Measurements from ENCODE around the gene IPO11.

The IPO11 gene

DNA sequence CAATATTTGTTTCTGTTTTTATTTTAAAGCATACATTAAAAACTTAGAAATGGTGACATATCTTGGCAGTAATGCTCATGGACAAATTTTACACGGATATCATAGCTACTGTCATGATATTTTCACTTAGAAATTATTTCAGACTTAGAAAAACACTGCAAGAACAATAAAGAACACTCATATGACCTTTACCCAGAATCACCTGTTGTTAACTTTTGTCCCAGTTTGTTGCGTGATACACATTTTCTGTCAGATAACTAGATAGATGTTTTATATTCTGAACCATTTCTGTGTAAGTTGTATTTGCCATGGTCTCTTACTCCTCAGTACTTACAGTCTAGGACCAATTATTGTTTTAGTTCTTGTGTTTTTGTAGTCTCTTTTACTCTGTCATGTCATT, 162.5 kb downstream of the IPO11 start:
- H3K9ac ChIP-seq (ENCODE audit: low read length) = no peak overlapping the region
- H3K4me2 ChIP-seq (ENCODE audit: low read depth, low read length, poor library complexity, severe bottlenecking) = no peak overlapping the region
- no peaks in the 10 kb centered on the region for H3K9me2 ChIP-seq (replicated peaks; ENCODE audit: insufficient read depth, low read length)
- no peak overlapping the region for H3K4me3 ChIP-seq (ENCODE audit: insufficient read depth, low read length, poor library complexity, severe bottlenecking)
- no peaks in the 10 kb centered on the region for H3K27me3 ChIP-seq (ENCODE audit: low read length)
- H3K36me3 ChIP-seq (ENCODE audit: low read length) = no peaks in the 10 kb centered on the region
- no peaks in the 10 kb centered on the region for H4K20me1 ChIP-seq (ENCODE audit: low read depth, low read length)
- no peaks in the 10 kb centered on the region for H3F3A ChIP-seq (ENCODE audit: insufficient read depth)
- TF ChIP-seq, protein P1, sequence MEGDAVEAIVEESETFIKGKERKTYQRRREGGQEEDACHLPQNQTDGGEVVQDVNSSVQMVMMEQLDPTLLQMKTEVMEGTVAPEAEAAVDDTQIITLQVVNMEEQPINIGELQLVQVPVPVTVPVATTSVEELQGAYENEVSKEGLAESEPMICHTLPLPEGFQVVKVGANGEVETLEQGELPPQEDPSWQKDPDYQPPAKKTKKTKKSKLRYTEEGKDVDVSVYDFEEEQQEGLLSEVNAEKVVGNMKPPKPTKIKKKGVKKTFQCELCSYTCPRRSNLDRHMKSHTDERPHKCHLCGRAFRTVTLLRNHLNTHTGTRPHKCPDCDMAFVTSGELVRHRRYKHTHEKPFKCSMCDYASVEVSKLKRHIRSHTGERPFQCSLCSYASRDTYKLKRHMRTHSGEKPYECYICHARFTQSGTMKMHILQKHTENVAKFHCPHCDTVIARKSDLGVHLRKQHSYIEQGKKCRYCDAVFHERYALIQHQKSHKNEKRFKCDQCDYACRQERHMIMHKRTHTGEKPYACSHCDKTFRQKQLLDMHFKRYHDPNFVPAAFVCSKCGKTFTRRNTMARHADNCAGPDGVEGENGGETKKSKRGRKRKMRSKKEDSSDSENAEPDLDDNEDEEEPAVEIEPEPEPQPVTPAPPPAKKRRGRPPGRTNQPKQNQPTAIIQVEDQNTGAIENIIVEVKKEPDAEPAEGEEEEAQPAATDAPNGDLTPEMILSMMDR (IDR thresholded peaks at IDR 0.05; ENCODE audit: insufficient read depth, low read length, poor library complexity, severe bottlenecking) = no peak
- TF ChIP-seq EZH2phosphoT487 (conservative IDR thresholded peaks at IDR 0.05; ENCODE audit: low read length) = no peak
- H3K79me2 ChIP-seq (ENCODE audit: insufficient read depth, low read length) = no peaks in the 10 kb centered on the region
- H3K27ac ChIP-seq (ENCODE audit: low read depth, low read length) = no peak overlapping the region
- no peak overlapping the region for H2AFZ ChIP-seq (ENCODE audit: low read depth, low read length, severe bottlenecking)
- H3K9me3 ChIP-seq (ENCODE audit: insufficient read depth, low read length) = no peaks in the 10 kb centered on the region

DNA sequence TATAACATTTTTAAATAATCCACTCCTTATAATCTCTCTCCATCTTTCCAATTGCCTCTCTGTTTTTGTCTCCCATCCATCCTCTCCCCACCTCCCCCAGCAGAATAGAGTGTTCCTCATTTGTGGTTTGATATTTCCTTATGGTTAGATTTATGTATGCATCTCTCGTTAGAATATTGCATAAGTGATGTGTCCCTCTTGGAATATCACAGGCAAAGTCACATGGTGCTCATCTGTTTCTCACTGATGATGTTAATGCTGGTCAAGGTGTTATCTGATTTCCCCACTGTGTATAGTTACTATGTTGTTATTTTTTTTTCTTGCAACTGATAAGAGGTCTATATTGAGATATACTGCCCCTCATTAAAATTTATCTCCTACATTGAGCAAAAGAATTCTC, 162.9 kb downstream of the IPO11 start:
- Histone ChIP-seq H3K9ac (ENCODE audit: low read length) (no peak overlapping the region), H3K9me3 (ENCODE audit: insufficient read depth, low read length) (no peaks in the 10 kb centered on the region), H3K27ac (ENCODE audit: low read depth, low read length) (no peak overlapping the region), H3K4me2 (ENCODE audit: low read depth, low read length, poor library complexity, severe bottlenecking) (no peak overlapping the region), H3K27me3 (ENCODE audit: low read length) (no peaks in the 10 kb centered on the region), H3K36me3 (ENCODE audit: low read length) (no peaks in the 10 kb centered on the region), H3K9me2 (replicated peaks; ENCODE audit: insufficient read depth, low read length) (no peaks in the 10 kb centered on the region), H3F3A (ENCODE audit: insufficient read depth) (no peaks in the 10 kb centered on the region), H3K79me2 (ENCODE audit: insufficient read depth, low read length) (no peaks in the 10 kb centered on the region), H3K4me3 (ENCODE audit: insufficient read depth, low read length, poor library complexity, severe bottlenecking) (no peak overlapping the region), H2AFZ (ENCODE audit: low read depth, low read length, severe bottlenecking) (no peak overlapping the region), H4K20me1 (ENCODE audit: low read depth, low read length) (no peaks in the 10 kb centered on the region)
- no peak for TF ChIP-seq EZH2phosphoT487 (conservative IDR thresholded peaks at IDR 0.05; ENCODE audit: low read length)
- TF ChIP-seq, protein P1 (IDR thresholded peaks at IDR 0.05; ENCODE audit: insufficient read depth, low read length, poor library complexity, severe bottlenecking) = no peak

DNA sequence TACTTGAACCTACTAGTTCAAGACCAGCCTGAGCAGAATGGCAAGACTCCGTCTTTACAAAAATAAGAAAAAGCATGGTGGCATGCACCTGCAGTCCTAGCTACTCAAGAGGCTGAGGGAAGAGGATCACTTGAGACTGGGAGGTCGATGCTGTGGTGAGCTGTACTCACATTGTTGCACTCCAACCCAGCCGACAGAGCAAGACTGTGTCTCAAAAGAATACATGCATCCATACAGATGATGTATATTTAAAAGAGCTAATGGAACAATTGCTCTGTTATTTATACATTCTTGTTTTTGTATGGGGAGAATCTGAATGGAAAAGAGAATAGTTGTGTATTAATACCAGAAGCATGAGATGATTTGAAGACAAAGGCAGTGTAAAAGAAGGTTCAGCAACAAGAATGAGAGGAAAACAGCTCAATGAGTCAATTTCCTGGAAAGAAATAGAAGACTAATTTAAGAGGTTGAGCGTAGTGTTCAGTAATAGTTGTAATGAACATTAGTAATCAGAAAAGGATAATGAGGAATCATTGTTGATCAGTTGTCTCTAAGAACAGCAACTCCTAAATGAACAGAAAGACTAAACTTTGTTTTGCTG, 164.1 kb downstream of the IPO11 start:
- Histone ChIP-seq H3F3A (ENCODE audit: insufficient read depth) (no peaks in the 10 kb centered on the region), H3K9me3 (ENCODE audit: insufficient read depth, low read length) (no peaks in the 10 kb centered on the region), H3K9me2 (replicated peaks; ENCODE audit: insufficient read depth, low read length) (no peaks in the 10 kb centered on the region), H3K4me2 (ENCODE audit: low read depth, low read length, poor library complexity, severe bottlenecking) (no peak overlapping the region), H4K20me1 (ENCODE audit: low read depth, low read length) (no peaks in the 10 kb centered on the region), H3K79me2 (ENCODE audit: insufficient read depth, low read length) (no peaks in the 10 kb centered on the region), H3K27ac (ENCODE audit: low read depth, low read length) (no peak overlapping the region), H3K9ac (ENCODE audit: low read length) (no peak overlapping the region), H3K27me3 (ENCODE audit: low read length) (no peaks in the 10 kb centered on the region), H3K36me3 (ENCODE audit: low read length) (no peaks in the 10 kb centered on the region), H3K4me3 (ENCODE audit: insufficient read depth, low read length, poor library complexity, severe bottlenecking) (no peak overlapping the region), H2AFZ (ENCODE audit: low read depth, low read length, severe bottlenecking) (no peak overlapping the region)
- no peak for TF ChIP-seq EZH2phosphoT487 (conservative IDR thresholded peaks at IDR 0.05; ENCODE audit: low read length)
- TF ChIP-seq, protein P1 (IDR thresholded peaks at IDR 0.05; ENCODE audit: insufficient read depth, low read length, poor library complexity, severe bottlenecking) = no peak
